T-helper 2 cell (primary cell): Measurements from ENCODE around the gene FARP1.

Experiments
- DNase-seq, 5 experiments: peaks; one replicate each; pipeline versions ENCODE4 v3.0.0 to v3.0.0-alpha.2; 2012 to 2022

Gene FARP1

GRCh38 chr13:98311200-98311548 is 168.3 kb downstream of the FARP1 start:
- no peak for DNase-seq

- no peak for DNase-seq
Measured at GRCh38 chr13:98312606-98313005, 169.7 kb downstream of the FARP1 start.

GRCh38 chr13:98313023-98313921 is 170.4 kb downstream of the FARP1 start:
- DNase-seq = no peak

- no peak for DNase-seq
Measured at GRCh38 chr13:98313922-98314292, 171.0 kb downstream of the FARP1 start.

- DNase-seq = no peak
Measured at GRCh38 chr13:98315466-98315865, 172.6 kb downstream of the FARP1 start.

GRCh38 chr13:98315902-98316301 is 173.0 kb downstream of the FARP1 start:
- DNase-seq = no peak

GRCh38 chr13:98317573-98318171 is 174.8 kb downstream of the FARP1 start:
- no peak for DNase-seq

GRCh38 chr13:98318263-98318878 is 175.5 kb downstream of the FARP1 start:
- no peak for DNase-seq

- no peak for DNase-seq
Measured at GRCh38 chr13:98320561-98321105, 177.7 kb downstream of the FARP1 start.

GRCh38 chr13:98321395-98321794 is 178.5 kb downstream of the FARP1 start:
- DNase-seq = no peak

- no peak for DNase-seq
Measured at GRCh38 chr13:98322091-98322718, 179.3 kb downstream of the FARP1 start.

- no peak for DNase-seq
Measured at GRCh38 chr13:98324105-98324504, 181.2 kb downstream of the FARP1 start.

GRCh38 chr13:98325724-98326123 is 182.8 kb downstream of the FARP1 start:
- DNase-seq = no peak

- DNase-seq = no peak
Measured at GRCh38 chr13:98326291-98326690, 183.4 kb downstream of the FARP1 start.

GRCh38 chr13:98327371-98328270 is 184.7 kb downstream of the FARP1 start:
- DNase-seq = no peak

- DNase-seq = no peak
Measured at GRCh38 chr13:98328511-98328910, 185.6 kb downstream of the FARP1 start.

- no peak for DNase-seq
Measured at GRCh38 chr13:98332222-98332621, 189.3 kb downstream of the FARP1 start.

GRCh38 chr13:98332691-98333090 is 189.8 kb downstream of the FARP1 start:
- no peak for DNase-seq

GRCh38 chr13:98333486-98333885 is 190.6 kb downstream of the FARP1 start:
- no peak for DNase-seq

- no peak for DNase-seq
Measured at GRCh38 chr13:98334620-98335205, 191.8 kb downstream of the FARP1 start.

GRCh38 chr13:98335721-98336120 is 192.8 kb downstream of the FARP1 start:
- no peak for DNase-seq

GRCh38 chr13:98338310-98338709 is 195.4 kb downstream of the FARP1 start:
- DNase-seq = no peak
